Bronchial epithelial cell (primary cell): ENCODE measurements around the gene SAMD13. TPM values are rescaled to one million over a fixed set of nuclear protein-coding genes. Genes with fewer than 3 reads are reported as not detected.

Experiments used
- DNase-seq: peaks from one replicate; pipeline ENCODE4 v3.0.0-alpha.2; 2010; ENCODE audit warnings: low read depth
- FAIRE-seq: peaks from 2 replicates; lab custom pipeline; 2011; peaks lifted over from hg19 to GRCh38; lab: Jason Lieb, UNC
- H3K27me3 ChIP-seq: 2 replicates; pipeline ENCODE4 v1.5.1; 2011; ENCODE audit warnings: low read length; ENCODE audit not compliant: control insufficient read depth, insufficient read depth
- H3K36me3 ChIP-seq: 2 replicates; pipeline ENCODE4 v1.5.1; 2011; ENCODE audit warnings: low read length; ENCODE audit not compliant: control insufficient read depth, insufficient read depth
- H3K4me3 ChIP-seq: 2 replicates; pipeline ENCODE4 v1.5.1; 2011; ENCODE audit warnings: mild to moderate bottlenecking, low read depth, low read length, control low read depth
- total RNA-seq: library from RNA; depleted of rRNA; stranded (reverse); fragments of >200 nt; gene quantifications from 2 replicates; pipeline ENCODE4 v1.2.1, GENCODE V29; 2014
- TF ChIP-seq, protein P1 (sequence below): IDR thresholded peaks from 2 replicates; pipeline ENCODE4 v1.5.1; 2011; ENCODE audit warnings: mild to moderate bottlenecking, moderate library complexity, low read length, control low read depth, inconsistent platforms; ENCODE audit not compliant: insufficient read depth, severe bottlenecking

Gene SAMD13
- total RNA-seq, 1 donor from 2014 or later, result 0.26 TPM

DNA sequence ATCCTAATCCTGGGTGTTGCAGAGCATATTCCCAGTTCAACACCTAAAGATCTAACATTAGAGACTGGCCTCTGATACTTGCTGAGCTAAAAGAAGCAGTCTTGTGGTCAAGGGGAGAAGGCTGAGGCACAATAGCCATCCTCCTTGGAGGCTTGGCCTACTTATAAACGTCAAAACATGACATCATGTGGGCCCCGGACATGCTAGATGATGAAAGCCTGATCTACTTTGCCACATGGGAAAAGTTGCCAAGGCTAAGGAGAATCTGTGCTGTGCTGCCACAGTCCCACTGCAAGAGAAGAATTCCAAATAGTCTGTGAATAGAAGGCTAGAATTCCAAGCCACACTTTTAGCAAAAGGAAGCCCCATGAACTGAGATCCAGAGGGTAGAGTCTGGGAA is 43.9 kb upstream of the SAMD13 start:
- no peaks in the 10 kb centered on the region for H3K36me3 ChIP-seq
- TF ChIP-seq, protein P1, sequence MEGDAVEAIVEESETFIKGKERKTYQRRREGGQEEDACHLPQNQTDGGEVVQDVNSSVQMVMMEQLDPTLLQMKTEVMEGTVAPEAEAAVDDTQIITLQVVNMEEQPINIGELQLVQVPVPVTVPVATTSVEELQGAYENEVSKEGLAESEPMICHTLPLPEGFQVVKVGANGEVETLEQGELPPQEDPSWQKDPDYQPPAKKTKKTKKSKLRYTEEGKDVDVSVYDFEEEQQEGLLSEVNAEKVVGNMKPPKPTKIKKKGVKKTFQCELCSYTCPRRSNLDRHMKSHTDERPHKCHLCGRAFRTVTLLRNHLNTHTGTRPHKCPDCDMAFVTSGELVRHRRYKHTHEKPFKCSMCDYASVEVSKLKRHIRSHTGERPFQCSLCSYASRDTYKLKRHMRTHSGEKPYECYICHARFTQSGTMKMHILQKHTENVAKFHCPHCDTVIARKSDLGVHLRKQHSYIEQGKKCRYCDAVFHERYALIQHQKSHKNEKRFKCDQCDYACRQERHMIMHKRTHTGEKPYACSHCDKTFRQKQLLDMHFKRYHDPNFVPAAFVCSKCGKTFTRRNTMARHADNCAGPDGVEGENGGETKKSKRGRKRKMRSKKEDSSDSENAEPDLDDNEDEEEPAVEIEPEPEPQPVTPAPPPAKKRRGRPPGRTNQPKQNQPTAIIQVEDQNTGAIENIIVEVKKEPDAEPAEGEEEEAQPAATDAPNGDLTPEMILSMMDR, result no peak
- H3K4me3 ChIP-seq, result no peak overlapping the region
- no peaks in the 10 kb centered on the region for H3K27me3 ChIP-seq
- FAIRE-seq (no peak), DNase-seq (no peak)

GRCh38 chr1:84259376-84259775 is 42.1 kb upstream of the SAMD13 start:
- FAIRE-seq, result peak; percentile 70
- Histone ChIP-seq H3K27me3 (no peaks in the 10 kb centered on the region), H3K36me3 (no peaks in the 10 kb centered on the region), H3K4me3 (no peak overlapping the region)
- TF ChIP-seq, protein P1, result no peak
- DNase-seq, result no peak

GRCh38 chr1:84259989-84260388 is 41.5 kb upstream of the SAMD13 start:
- H3K4me3 ChIP-seq, result no peak overlapping the region
- no peaks in the 10 kb centered on the region for H3K27me3 ChIP-seq
- H3K36me3 ChIP-seq, result no peaks in the 10 kb centered on the region
- TF ChIP-seq, protein P1, result no peak
- DNase-seq (no peak), FAIRE-seq (peak; percentile 43)

GRCh38 chr1:84260852-84261518 is 40.5 kb upstream of the SAMD13 start:
- no peak for FAIRE-seq
- no peak overlapping the region for H3K4me3 ChIP-seq
- peak; percentile 44 for DNase-seq
- no peaks in the 10 kb centered on the region for H3K27me3 ChIP-seq
- no peaks in the 10 kb centered on the region for H3K36me3 ChIP-seq
- TF ChIP-seq, protein P1, result no peak

GRCh38 chr1:84264961-84265360 is 36.5 kb upstream of the SAMD13 start:
- FAIRE-seq (no peak), DNase-seq (no peak)
- Histone ChIP-seq H3K4me3 (no peak overlapping the region), H3K36me3 (no peaks in the 10 kb centered on the region), H3K27me3 (no peaks in the 10 kb centered on the region)
- TF ChIP-seq, protein P1, result no peak

DNA sequence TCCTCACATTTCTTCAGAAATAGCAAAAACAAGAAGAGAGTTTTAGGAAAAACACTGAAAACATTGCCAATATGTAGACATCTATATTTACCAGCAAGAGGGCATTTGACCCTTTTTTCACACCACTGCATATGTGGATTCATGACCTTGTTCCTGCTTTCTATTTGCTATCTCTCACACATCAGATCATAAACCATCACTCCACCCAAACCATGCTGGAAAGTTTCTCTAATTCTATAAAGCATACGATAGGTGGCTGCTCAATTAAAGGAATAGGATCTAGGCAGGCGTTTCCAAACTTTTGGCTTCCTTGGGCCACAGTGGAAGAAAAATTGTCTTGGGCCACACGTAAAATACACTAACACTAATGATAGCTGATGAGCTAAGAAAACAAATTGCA is 35.6 kb upstream of the SAMD13 start:
- FAIRE-seq, result no peak
- no peaks in the 10 kb centered on the region for H3K27me3 ChIP-seq

More for the DNA sequence above, 35.6 kb upstream of the SAMD13 start:
- no peaks in the 10 kb centered on the region for H3K36me3 ChIP-seq
- DNase-seq, result no peak
- H3K4me3 ChIP-seq, result no peak overlapping the region
- TF ChIP-seq, protein P1, result no peak
